KMS-11 (cell line): ENCODE data around the gene IFT74.

Source experiments
- H2AFZ ChIP-seq: fragments of 200-600 bp; sonication (generic); 2 replicates; pipeline ENCODE4 v1.6.1; 2016; ENCODE audit warnings: antibody characterized with exemption, mixed run types, low read depth
- H3K27ac ChIP-seq: fragments of 200-600 bp; sonication (generic); 2 replicates; pipeline ENCODE4 v1.6.1; 2016; ENCODE audit warnings: mild to moderate bottlenecking, mixed run types
- H3K27me3 ChIP-seq: fragments of 200-600 bp; sonication (generic); 2 replicates; pipeline ENCODE4 v1.6.1; 2017; ENCODE audit warnings: mild to moderate bottlenecking, low read depth, mixed run types, moderate library complexity; ENCODE audit not compliant: insufficient read depth
- H3K36me3 ChIP-seq: fragments of 200-600 bp; sonication (generic); 2 replicates; pipeline ENCODE4 v1.6.1; 2017; ENCODE audit warnings: mild to moderate bottlenecking, mixed run types; ENCODE audit not compliant: insufficient read depth
- H3K4me1 ChIP-seq: fragments of 200-600 bp; sonication (generic); 2 replicates; pipeline ENCODE4 v1.6.1; 2016; ENCODE audit warnings: mild to moderate bottlenecking, low read depth, mixed run types; ENCODE audit not compliant: poor library complexity, severe bottlenecking
- H3K4me2 ChIP-seq: fragments of 200-600 bp; sonication (generic); 2 replicates; pipeline ENCODE4 v1.7.0; 2016; ENCODE audit warnings: mild to moderate bottlenecking, mixed run types
- H3K4me3 ChIP-seq: fragments of 200-600 bp; sonication (generic); IDR thresholded peaks from 2 replicates; pipeline ENCODE4 v1.6.1; 2017; ENCODE audit warnings: low read depth, low read length, mixed read lengths; ENCODE audit not compliant: insufficient read depth
- H3K79me2 ChIP-seq: fragments of 200-600 bp; sonication (generic); 2 replicates; pipeline ENCODE4 v1.6.1; 2016; ENCODE audit warnings: low read depth, mixed run types; ENCODE audit not compliant: insufficient read depth
- H3K9ac ChIP-seq: fragments of 200-600 bp; sonication (generic); 2 replicates; pipeline ENCODE4 v1.6.1; 2016; ENCODE audit warnings: mild to moderate bottlenecking, mixed run types
- H4K20me1 ChIP-seq: fragments of 200-600 bp; sonication (generic); 2 replicates; pipeline ENCODE4 v1.6.1; 2016; ENCODE audit warnings: mild to moderate bottlenecking, mixed run types; ENCODE audit not compliant: insufficient read depth
- CTCF ChIP-seq: fragments of 200-600 bp; sonication (generic); conservative IDR thresholded peaks from 2 replicates; pipeline ENCODE4 v1.6.1; 2017; ENCODE audit warnings: low read depth, mild to moderate bottlenecking, antibody characterized with exemption, low read length, moderate library complexity, mixed read lengths

Gene IFT74

GRCh38 chr9:26955222-26955903 is 849 bp upstream of the IFT74 start:
- Histone ChIP-seq H3K27me3 (no peaks in the 10 kb centered on the region), H3K4me2 (no peak overlapping the region), H3K36me3 (no peaks in the 10 kb centered on the region), H3K79me2 (no peaks in the 10 kb centered on the region), H3K9ac (no peak overlapping the region), H3K4me3 (no peak overlapping the region), H2AFZ (no peak overlapping the region), H3K4me1 (no peaks in the 10 kb centered on the region), H3K27ac (no peak overlapping the region), H4K20me1 (no peaks in the 10 kb centered on the region)
- no peak for TF ChIP-seq CTCF

GRCh38 chr9:26956860-26957233 is 635 bp downstream of the IFT74 start:
- TF ChIP-seq CTCF: no peak
- no peaks in the 10 kb centered on the region for H4K20me1 ChIP-seq
- peaks cover 6% of the 10 kb centered on the region for H3K4me1 ChIP-seq
- H3K9ac ChIP-seq: no peak overlapping the region
- no peak overlapping the region for H3K4me2 ChIP-seq
- H3K27ac ChIP-seq: no peak overlapping the region
- no peaks in the 10 kb centered on the region for H3K27me3 ChIP-seq
- no peaks in the 10 kb centered on the region for H3K36me3 ChIP-seq
- no peaks in the 10 kb centered on the region for H3K79me2 ChIP-seq
- no peak overlapping the region for H2AFZ ChIP-seq
- H3K4me3 ChIP-seq: no peak overlapping the region

- TF ChIP-seq CTCF: no peak
- H3K4me3 ChIP-seq: no peak overlapping the region
- H2AFZ ChIP-seq: no peak overlapping the region
- H3K27me3 ChIP-seq: no peaks in the 10 kb centered on the region
- no peak overlapping the region for H3K9ac ChIP-seq
- H4K20me1 ChIP-seq: no peaks in the 10 kb centered on the region
- no peaks in the 10 kb centered on the region for H3K79me2 ChIP-seq
- no peaks in the 10 kb centered on the region for H3K4me1 ChIP-seq
- no peak overlapping the region for H3K4me2 ChIP-seq
- H3K36me3 ChIP-seq: no peaks in the 10 kb centered on the region
- H3K27ac ChIP-seq: no peak overlapping the region
Measured at GRCh38 chr9:26971721-26972120, 15.5 kb downstream of the IFT74 start.

- no peak overlapping the region for H3K27ac ChIP-seq
- no peak overlapping the region for H3K4me2 ChIP-seq
- no peak overlapping the region for H3K4me3 ChIP-seq
- no peak overlapping the region for H2AFZ ChIP-seq
- H3K36me3 ChIP-seq: no peaks in the 10 kb centered on the region
- H3K79me2 ChIP-seq: no peaks in the 10 kb centered on the region
- H3K4me1 ChIP-seq: no peaks in the 10 kb centered on the region
- no peaks in the 10 kb centered on the region for H3K27me3 ChIP-seq
- H3K9ac ChIP-seq: no peak overlapping the region
- H4K20me1 ChIP-seq: no peaks in the 10 kb centered on the region
- no peak for TF ChIP-seq CTCF
Measured at GRCh38 chr9:26973989-26974388, 17.8 kb downstream of the IFT74 start.
